GM12801 (cell line): Measurements from ENCODE around the gene TYR.

Source experiments
- TF ChIP-seq, protein P1 (sequence below): IDR thresholded peaks from one replicate; pipeline ENCODE4 v1.5.1; 2011; ENCODE audit warnings: control low read depth; ENCODE audit not compliant: insufficient read length; ENCODE audit errors: extremely low read depth

TYR gene

DNA sequence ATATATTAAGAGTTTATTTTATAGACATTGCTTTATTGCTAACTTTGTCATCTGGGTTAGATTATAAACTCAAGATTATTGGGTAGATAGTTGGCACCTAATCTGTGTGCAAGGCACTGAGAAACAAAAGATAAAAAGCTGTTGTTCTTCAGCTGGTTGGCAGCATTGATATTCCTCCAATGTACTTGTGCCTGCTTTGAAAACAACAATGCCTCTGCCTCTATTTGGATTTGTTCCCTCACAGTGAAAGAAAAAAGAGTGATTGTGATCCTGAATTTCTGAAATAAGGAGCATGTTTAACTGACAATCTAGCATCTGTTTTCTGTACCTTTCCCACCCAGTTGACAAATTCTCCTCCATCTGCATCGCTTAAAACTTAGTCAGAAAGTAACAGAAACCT lies 98.3 kb downstream of the TYR start:
- TF ChIP-seq, protein P1, sequence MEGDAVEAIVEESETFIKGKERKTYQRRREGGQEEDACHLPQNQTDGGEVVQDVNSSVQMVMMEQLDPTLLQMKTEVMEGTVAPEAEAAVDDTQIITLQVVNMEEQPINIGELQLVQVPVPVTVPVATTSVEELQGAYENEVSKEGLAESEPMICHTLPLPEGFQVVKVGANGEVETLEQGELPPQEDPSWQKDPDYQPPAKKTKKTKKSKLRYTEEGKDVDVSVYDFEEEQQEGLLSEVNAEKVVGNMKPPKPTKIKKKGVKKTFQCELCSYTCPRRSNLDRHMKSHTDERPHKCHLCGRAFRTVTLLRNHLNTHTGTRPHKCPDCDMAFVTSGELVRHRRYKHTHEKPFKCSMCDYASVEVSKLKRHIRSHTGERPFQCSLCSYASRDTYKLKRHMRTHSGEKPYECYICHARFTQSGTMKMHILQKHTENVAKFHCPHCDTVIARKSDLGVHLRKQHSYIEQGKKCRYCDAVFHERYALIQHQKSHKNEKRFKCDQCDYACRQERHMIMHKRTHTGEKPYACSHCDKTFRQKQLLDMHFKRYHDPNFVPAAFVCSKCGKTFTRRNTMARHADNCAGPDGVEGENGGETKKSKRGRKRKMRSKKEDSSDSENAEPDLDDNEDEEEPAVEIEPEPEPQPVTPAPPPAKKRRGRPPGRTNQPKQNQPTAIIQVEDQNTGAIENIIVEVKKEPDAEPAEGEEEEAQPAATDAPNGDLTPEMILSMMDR, result no peak

DNA sequence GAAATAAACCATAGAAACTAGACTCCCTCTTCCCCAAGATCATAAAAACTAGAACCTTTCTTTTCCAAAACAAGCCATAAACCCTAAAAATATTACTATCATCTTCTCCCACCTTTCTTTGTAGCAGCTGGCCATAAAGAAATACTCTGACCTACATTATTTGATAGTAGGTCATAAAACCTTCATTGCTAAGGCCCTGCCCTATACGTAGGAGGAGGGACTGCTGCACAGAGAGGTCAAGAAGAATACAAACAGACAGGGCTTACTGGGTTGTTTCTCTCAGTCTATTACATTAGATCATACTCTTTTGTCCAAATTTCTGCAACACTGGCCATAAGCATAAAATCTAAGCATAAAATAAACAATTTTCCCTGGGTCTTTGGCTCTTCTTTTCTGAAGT lies 101.5 kb downstream of the TYR start:
- TF ChIP-seq, protein P1, result no peak

DNA sequence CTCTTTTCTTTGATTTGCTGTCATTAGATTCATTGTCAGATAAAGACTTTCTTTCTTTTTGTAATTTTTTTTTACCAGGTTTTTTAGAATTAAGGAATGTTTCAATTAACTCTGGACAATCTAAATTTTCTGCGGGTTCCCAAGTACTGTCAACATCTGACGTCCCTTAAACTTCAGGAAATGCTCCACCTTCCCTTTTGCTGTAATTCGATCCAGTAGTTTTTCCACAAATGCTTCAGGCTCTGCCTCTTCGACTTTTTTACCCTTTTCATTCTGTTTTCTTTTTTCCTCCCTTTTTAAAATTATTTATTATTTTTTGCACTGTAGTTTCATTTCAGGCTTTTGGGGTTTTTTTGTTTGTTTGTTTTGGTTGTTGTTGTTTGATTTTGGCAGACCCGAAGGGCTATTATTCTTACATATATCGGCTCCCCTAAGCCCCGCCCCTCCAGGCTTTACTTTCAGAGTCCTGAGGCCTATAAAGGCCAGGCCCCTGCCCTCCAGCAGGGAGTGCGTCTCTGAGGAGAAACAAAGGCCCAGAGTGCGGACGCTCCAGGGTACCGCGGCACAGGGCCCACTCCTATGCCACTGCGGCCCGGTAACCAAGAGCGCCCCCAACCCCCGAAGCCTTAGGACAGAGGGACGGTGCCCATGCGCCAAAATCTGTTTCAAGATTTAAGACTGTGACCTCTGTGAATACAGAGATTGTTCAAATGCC lies 116.4 kb downstream of the TYR start:
- TF ChIP-seq, protein P1, result no peak

DNA sequence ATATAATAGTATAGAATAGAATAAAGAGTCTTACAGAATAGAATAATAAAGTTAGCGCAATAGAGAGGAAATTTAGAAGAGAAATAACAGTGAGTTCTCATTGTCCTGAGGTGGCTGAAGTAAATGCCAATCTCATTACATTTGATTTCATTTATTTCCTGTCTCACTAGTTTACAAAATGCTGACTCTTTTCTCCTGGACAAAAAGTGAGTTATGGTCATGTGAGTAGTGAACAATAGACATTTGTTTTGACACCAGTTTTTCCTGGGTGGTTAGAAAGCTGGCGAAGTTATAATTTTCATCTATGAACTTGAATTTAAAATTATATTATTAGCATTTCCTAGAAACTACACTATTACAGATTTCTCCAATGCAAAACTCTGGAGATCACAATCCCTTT lies 143.7 kb downstream of the TYR start:
- TF ChIP-seq, protein P1, result no peak

DNA sequence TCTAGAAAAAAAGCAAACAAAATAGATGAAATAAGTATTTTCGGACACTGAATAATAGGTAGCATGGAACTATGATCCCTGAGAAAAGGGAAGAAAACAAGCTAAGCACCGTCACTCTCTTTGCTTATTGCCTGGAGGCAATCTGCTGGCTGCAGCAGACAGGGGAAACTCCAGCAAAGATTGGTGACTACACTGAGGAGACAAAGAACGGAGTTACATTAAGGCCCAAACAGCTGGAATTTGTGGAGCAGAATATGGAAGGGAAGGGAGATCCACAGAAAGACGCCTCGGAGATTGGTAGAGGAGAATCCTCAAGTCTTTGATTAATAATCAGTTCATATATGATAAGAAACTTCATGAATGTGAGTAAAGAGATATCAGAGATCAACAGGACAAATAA lies 150.2 kb downstream of the TYR start:
- TF ChIP-seq, protein P1, result no peak
